ENCODE measurements around the gene PROM1.

- TF ChIP-seq CTCF (IDR thresholded peaks at IDR 0.05), result no peak
- TF ChIP-seq POLR2A (IDR thresholded peaks at IDR 0.05), result no peak
Measured at GRCh38 chr4:16070203-16070602, 13.6 kb downstream of the PROM1 start.
